Measurements from ENCODE around the gene ANKRD34A.

DNA sequence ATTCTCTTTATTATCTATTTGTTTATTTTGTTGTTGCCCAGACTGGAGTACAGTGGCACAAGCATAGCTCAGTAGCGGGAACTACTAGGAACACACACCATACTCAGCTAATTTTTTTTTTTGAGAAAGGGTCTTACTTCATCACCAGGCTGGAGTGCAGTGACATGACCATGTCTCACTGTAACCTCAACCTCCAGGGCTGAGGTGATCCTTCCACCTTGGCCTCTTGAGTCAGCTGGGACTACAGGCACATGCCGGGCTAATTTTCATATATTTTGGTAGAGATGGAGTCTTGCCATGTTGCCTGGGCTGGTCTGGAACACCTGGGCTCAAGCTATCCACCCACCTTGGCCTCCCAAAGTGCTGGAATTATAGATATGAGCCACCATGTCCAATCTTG, 37.3 kb upstream of the ANKRD34A start:
- TF ChIP-seq, protein P1, sequence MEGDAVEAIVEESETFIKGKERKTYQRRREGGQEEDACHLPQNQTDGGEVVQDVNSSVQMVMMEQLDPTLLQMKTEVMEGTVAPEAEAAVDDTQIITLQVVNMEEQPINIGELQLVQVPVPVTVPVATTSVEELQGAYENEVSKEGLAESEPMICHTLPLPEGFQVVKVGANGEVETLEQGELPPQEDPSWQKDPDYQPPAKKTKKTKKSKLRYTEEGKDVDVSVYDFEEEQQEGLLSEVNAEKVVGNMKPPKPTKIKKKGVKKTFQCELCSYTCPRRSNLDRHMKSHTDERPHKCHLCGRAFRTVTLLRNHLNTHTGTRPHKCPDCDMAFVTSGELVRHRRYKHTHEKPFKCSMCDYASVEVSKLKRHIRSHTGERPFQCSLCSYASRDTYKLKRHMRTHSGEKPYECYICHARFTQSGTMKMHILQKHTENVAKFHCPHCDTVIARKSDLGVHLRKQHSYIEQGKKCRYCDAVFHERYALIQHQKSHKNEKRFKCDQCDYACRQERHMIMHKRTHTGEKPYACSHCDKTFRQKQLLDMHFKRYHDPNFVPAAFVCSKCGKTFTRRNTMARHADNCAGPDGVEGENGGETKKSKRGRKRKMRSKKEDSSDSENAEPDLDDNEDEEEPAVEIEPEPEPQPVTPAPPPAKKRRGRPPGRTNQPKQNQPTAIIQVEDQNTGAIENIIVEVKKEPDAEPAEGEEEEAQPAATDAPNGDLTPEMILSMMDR (IDR thresholded peaks at IDR 0.05) = no peak
- no peak for TF ChIP-seq POLR2A (IDR thresholded peaks at IDR 0.05)

All from right lobe of liver (tissue), 4 donors.